SK-N-SH (cell line): ENCODE data around the gene SPTA1. TPM values are rescaled to one million over a fixed set of nuclear protein-coding genes. Genes with fewer than 3 reads are reported as not detected.

Source experiments
- CTCF ChIA-PET: fragments of 300-600, 350-600 bp; formaldehyde crosslinking; extraction: SDS; loops from one replicate; lab custom pipeline; 2021; lab: Yijun Ruan, JAX
- POLR2A ChIA-PET: fragments of 350-600 bp; sonication (Branson Sonifier 250); formaldehyde crosslinking; extraction: SDS; loops from one replicate; lab custom pipeline; 2020; ENCODE audit warnings: antibody characterized with exemption, inconsistent platforms; lab: Yijun Ruan, JAX
- DNase-seq: peaks from one replicate; pipeline ENCODE4 v3.0.0; 2012
- H2AFZ ChIP-seq: fragments of 200-600 bp; sonication (generic); 2 replicates; pipeline ENCODE4 v1.8.1; 2016; ENCODE audit warnings: antibody characterized with exemption, mild to moderate bottlenecking, low read depth
- H3F3A ChIP-seq: fragments of 200-600 bp; sonication (generic); replicated peaks from 2 replicates; pipeline ENCODE3; 2016; ENCODE audit warnings: antibody characterized with exemption, mild to moderate bottlenecking; ENCODE audit not compliant: insufficient read depth
- H3K27ac ChIP-seq, 2 experiments: fragments of 200-500 bp in 1 of 2; fragments of 200-600 bp in 1 of 2; sonication (Bioruptor generic) in 1 of 2; sonication (generic), shearing (Covaris generic) in 1 of 2; 2 replicates each; pipeline versions ENCODE4 v1.5.1 to v1.6.1; 2014 to 2016; ENCODE audit warnings: low read depth in 2 of 2, inconsistent platforms in 1 of 2, low read length in 1 of 2, mild to moderate bottlenecking in 1 of 2, mixed read lengths in 1 of 2
- H3K27me3 ChIP-seq: fragments of 200-600 bp; sonication (generic), shearing (Covaris generic); 2 replicates; pipeline ENCODE4 v1.6.1; 2016; ENCODE audit warnings: mixed run types; ENCODE audit not compliant: insufficient read depth
- H3K36me3 ChIP-seq, 2 experiments: fragments of 200-500 bp in 1 of 2; fragments of 200-600 bp in 1 of 2; sonication (Bioruptor generic) in 1 of 2; sonication (generic) in 1 of 2; replicated peaks in 1 of 2; 2 replicates each; pipeline versions ENCODE3 to v1.5.1; 2014 to 2016; ENCODE audit warnings: low read length in 1 of 2, mild to moderate bottlenecking in 1 of 2; ENCODE audit not compliant: insufficient read depth in 2 of 2, control insufficient read depth in 1 of 2
- H3K4me1 ChIP-seq, 2 experiments: fragments of 200-500 bp in 1 of 2; fragments of 200-600 bp in 1 of 2; sonication (Bioruptor generic) in 1 of 2; sonication (generic), shearing (Covaris generic) in 1 of 2; 2 replicates each; pipeline versions ENCODE4 v1.5.1 to v1.6.1; 2014 to 2016; ENCODE audit warnings: low read depth in 1 of 2, low read length in 1 of 2, mixed run types in 1 of 2; ENCODE audit not compliant: insufficient read depth in 2 of 2, control insufficient read depth in 1 of 2
- H3K4me2 ChIP-seq: fragments of 200-600 bp; sonication (generic), shearing (Covaris generic); 2 replicates; pipeline ENCODE4 v1.6.1; 2017; ENCODE audit warnings: mixed run types
- H3K4me3 ChIP-seq, 2 experiments: fragments of 200-500 bp in 1 of 2; fragments of 200-600 bp in 1 of 2; sonication (Bioruptor generic) in 1 of 2; sonication (generic), shearing (Covaris generic) in 1 of 2; 2 replicates each; pipeline versions ENCODE4 v1.5.1 to v1.8.1; 2014 to 2016; ENCODE audit warnings: low read depth in 2 of 2, inconsistent platforms in 1 of 2, low read length in 1 of 2, mild to moderate bottlenecking in 1 of 2, mixed read lengths in 1 of 2, moderate library complexity in 1 of 2
- H3K79me2 ChIP-seq: fragments of 200-600 bp; sonication (generic); 2 replicates; pipeline ENCODE4 v1.8.1; 2017; ENCODE audit warnings: mild to moderate bottlenecking; ENCODE audit not compliant: insufficient read depth
- H3K9ac ChIP-seq: fragments of 200-600 bp; sonication (generic); 2 replicates; pipeline ENCODE4 v1.6.1; 2017; ENCODE audit warnings: mixed run types
- H3K9me2 ChIP-seq: fragments of 200-600 bp; sonication (generic); 2 replicates; pipeline ENCODE4 v1.6.1; 2017; ENCODE audit warnings: mixed run types
- H3K9me3 ChIP-seq: fragments of 200-600 bp; sonication (generic); 2 replicates; pipeline ENCODE4 v1.6.1; 2017; ENCODE audit warnings: mixed run types, mild to moderate bottlenecking, moderate library complexity
- H4K20me1 ChIP-seq: fragments of 200-600 bp; sonication (generic); 2 replicates; pipeline ENCODE4 v1.6.1; 2017; ENCODE audit warnings: mild to moderate bottlenecking, mixed run types; ENCODE audit not compliant: insufficient read depth
- CHD2 ChIP-seq: fragments of 150-350 bp; IDR thresholded peaks from 2 replicates; pipeline ENCODE4 v1.6.1; 2018; ENCODE audit warnings: low read length; ENCODE audit not compliant: partially characterized antibody
- EP300 ChIP-seq, 2 experiments: IDR thresholded peaks; 2 replicates each; pipeline versions ENCODE4 v1.4.0 to v1.6.1; 2012; ENCODE audit warnings: borderline replicate concordance in 1 of 2, low read depth in 1 of 2, low read length in 1 of 2
- FOXJ3 ChIP-seq: sonication (generic); formaldehyde crosslinking; IDR thresholded peaks from 2 replicates; pipeline ENCODE4 v1.5.1; 2020; ENCODE audit warnings: mild to moderate bottlenecking, missing genetic modification reagents
- JUND ChIP-seq: IDR thresholded peaks from 2 replicates; pipeline ENCODE4 v1.4.0; 2012
- RAD21 ChIP-seq: IDR thresholded peaks from 2 replicates; pipeline ENCODE4 v1.6.1; 2012; ENCODE audit warnings: mild to moderate bottlenecking, low read length
- TCF12 ChIP-seq: IDR thresholded peaks from 2 replicates; pipeline ENCODE4 v1.4.0; 2012
- USF1 ChIP-seq: IDR thresholded peaks from 2 replicates; pipeline ENCODE4 v1.4.0; 2012; ENCODE audit warnings: low read depth, borderline replicate concordance
- ZBTB33 ChIP-seq: IDR thresholded peaks from 2 replicates; pipeline ENCODE4 v1.4.0; 2012; ENCODE audit warnings: low read depth, borderline replicate concordance
- whole genome bisulfite sequencing: methylation state at CpG from one replicate; pipeline ENCODE4 v1.1.6; 2017; ENCODE audit warnings: low lambda C conversion rate; 5-methylcytosine and 5-hydroxymethylcytosine counted together
- polyA plus RNA-seq, 3 experiments: library from polyadenylated mRNA; depleted of rRNA; stranded (reverse); fragments of >200 nt; gene quantifications; 2 replicates each; pipeline ENCODE4 v1.2.3, GENCODE V29; 2012
- TF ChIP-seq, protein P1 (sequence below): IDR thresholded peaks from 2 replicates; pipeline ENCODE4 v1.4.0; 2012; ENCODE audit warnings: low read depth
- TF ChIP-seq, protein P2 (sequence below): fragments of 150-350 bp; IDR thresholded peaks from 2 replicates; pipeline ENCODE4 v1.6.1; 2016; ENCODE audit warnings: mild to moderate bottlenecking, low read depth, low read length
- TF ChIP-seq, protein P3 (sequence below): fragments of 150-350 bp; IDR thresholded peaks from 2 replicates; pipeline ENCODE4 v1.6.1; 2017; ENCODE audit warnings: antibody characterized with exemption, low read length, low read depth, borderline replicate concordance

Gene SPTA1
- not detected in 2 replicates for polyA plus RNA-seq (2012; rRNA removed)
- not detected in 2 replicates for polyA plus RNA-seq (2012; cell fraction: cytosol; rRNA removed)
- polyA plus RNA-seq (2012; cell fraction: nucleus; rRNA removed): 0.01 TPM in 1 of 2 replicates, not detected in the other

GRCh38 chr1:158686111-158687009 is at the start of gene SPTA1:
SPTA1 (minus strand) TSS chr1:158686715; CDS start chr1:158686517, 198 bp downstream.
- no peaks in the 10 kb centered on the region for H3K9me2 ChIP-seq
- POLR2A ChIA-PET: no interaction called here
- no peaks in the 10 kb centered on the region for H3F3A ChIP-seq
- no peak for TF ChIP-seq USF1
- TF ChIP-seq, protein P1, sequence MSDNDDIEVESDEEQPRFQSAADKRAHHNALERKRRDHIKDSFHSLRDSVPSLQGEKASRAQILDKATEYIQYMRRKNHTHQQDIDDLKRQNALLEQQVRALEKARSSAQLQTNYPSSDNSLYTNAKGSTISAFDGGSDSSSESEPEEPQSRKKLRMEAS: no peak
- TF ChIP-seq CHD2: no peak
- TF ChIP-seq, protein P2, sequence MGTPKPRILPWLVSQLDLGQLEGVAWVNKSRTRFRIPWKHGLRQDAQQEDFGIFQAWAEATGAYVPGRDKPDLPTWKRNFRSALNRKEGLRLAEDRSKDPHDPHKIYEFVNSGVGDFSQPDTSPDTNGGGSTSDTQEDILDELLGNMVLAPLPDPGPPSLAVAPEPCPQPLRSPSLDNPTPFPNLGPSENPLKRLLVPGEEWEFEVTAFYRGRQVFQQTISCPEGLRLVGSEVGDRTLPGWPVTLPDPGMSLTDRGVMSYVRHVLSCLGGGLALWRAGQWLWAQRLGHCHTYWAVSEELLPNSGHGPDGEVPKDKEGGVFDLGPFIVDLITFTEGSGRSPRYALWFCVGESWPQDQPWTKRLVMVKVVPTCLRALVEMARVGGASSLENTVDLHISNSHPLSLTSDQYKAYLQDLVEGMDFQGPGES: no peak
- no peak for TF ChIP-seq FOXJ3 (CRISPR knock-in tag)
- no peak for TF ChIP-seq RAD21
- no peak for TF ChIP-seq TCF12
- no peak for TF ChIP-seq ZBTB33
- TF ChIP-seq, protein P3, sequence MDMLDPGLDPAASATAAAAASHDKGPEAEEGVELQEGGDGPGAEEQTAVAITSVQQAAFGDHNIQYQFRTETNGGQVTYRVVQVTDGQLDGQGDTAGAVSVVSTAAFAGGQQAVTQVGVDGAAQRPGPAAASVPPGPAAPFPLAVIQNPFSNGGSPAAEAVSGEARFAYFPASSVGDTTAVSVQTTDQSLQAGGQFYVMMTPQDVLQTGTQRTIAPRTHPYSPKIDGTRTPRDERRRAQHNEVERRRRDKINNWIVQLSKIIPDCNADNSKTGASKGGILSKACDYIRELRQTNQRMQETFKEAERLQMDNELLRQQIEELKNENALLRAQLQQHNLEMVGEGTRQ: no peak
- no peaks in the 10 kb centered on the region for H4K20me1 ChIP-seq
- WGBS: under 1% methylated on average over 7 of the region's 7 CpGs
- no peak within 1 kb of the TSS for H3K4me2 ChIP-seq
- H3K4me3 ChIP-seq: no peak within 1 kb of the TSS
- CTCF ChIA-PET: interaction anchor here (0.8 kb wide), 1 partner anchor 385 kb away, joined by 3 read pairs; no protein-coding TSS in a partner anchor
- no peaks in the 10 kb centered on the region for H3K9me3 ChIP-seq
- H3K27me3 ChIP-seq: no peaks in the 10 kb centered on the region
- H3K4me1 ChIP-seq: no peaks in the 10 kb centered on the region
- no peak within 1 kb of the TSS for H3K27ac ChIP-seq
- no peaks in the 10 kb centered on the region for H3K79me2 ChIP-seq
- no peak within 1 kb of the TSS for H2AFZ ChIP-seq
- H3K36me3 ChIP-seq: no peaks in the 10 kb centered on the region
- no peak within 1 kb of the TSS for H3K9ac ChIP-seq
- no peak for DNase-seq

- Histone ChIP-seq H3K36me3 (no peaks in the 10 kb centered on the region), H3K9me3 (no peaks in the 10 kb centered on the region), H3K27ac (no peak overlapping the region), H3K4me3 (no peak overlapping the region), H4K20me1 (no peaks in the 10 kb centered on the region), H3K9me2 (no peaks in the 10 kb centered on the region), H3K9ac (no peak overlapping the region), H3K4me2 (no peak overlapping the region), H3F3A (no peaks in the 10 kb centered on the region), H2AFZ (no peak overlapping the region), H3K79me2 (no peaks in the 10 kb centered on the region), H3K4me1 (no peaks in the 10 kb centered on the region), H3K27me3 (peaks cover 5% of the 10 kb centered on the region; the same call in 1 of the 2 replicates)
- no peak for TF ChIP-seq JUND
- no peak for TF ChIP-seq EP300 (IDR thresholded peaks at IDR 0.05; ENCODE audit: borderline replicate concordance in 1 of 2, low read depth in 1 of 2, low read length in 1 of 2)
- POLR2A ChIA-PET: no interaction called here
- DNase-seq: no peak
- CTCF ChIA-PET: no interaction called here
Measured at GRCh38 chr1:158735848-158736247, 49.3 kb upstream of the SPTA1 start.
